ENCODE measurements around the gene TTI1.

Gene TTI1

GRCh38 chr20:38055848-38056247 is 22.6 kb upstream of the TTI1 start:
- no peak overlapping the region for H3K9ac ChIP-seq
- peaks cover 3% of the 10 kb centered on the region for H3K4me1 ChIP-seq
- H3K36me3 ChIP-seq (ENCODE audit: control insufficient read depth, insufficient read depth, low read length) = no peaks in the 10 kb centered on the region

GRCh38 chr20:38055294-38055693 is 22.0 kb upstream of the TTI1 start:
- no peak overlapping the region for H2AFZ ChIP-seq

More at GRCh38 chr20:38055848-38056247, 22.6 kb upstream of the TTI1 start:
- no peak overlapping the region for H3K27ac ChIP-seq
- H3K9me3 ChIP-seq (ENCODE audit: control insufficient read depth, low read length) = no peaks in the 10 kb centered on the region
- no peak for TF ChIP-seq CTCF (IDR thresholded peaks at IDR 0.05)
- H3K4me2 ChIP-seq (ENCODE audit: low read length) = no peak overlapping the region
- no peak overlapping the region for H2AFZ ChIP-seq
- no peak overlapping the region for H3K4me3 ChIP-seq (ENCODE audit: low read depth, low read length)
- peaks cover 12% of the 10 kb centered on the region for H3K79me2 ChIP-seq
- H3K27me3 ChIP-seq (ENCODE audit: control insufficient read depth, insufficient read depth, low read length) = no peaks in the 10 kb centered on the region

GRCh38 chr20:38054647-38055046 is 21.4 kb upstream of the TTI1 start:
- Histone ChIP-seq H3K4me2 (ENCODE audit: low read length) (no peak overlapping the region), H3K36me3 (ENCODE audit: control insufficient read depth, insufficient read depth, low read length) (no peaks in the 10 kb centered on the region)

More at GRCh38 chr20:38055294-38055693, 22.0 kb upstream of the TTI1 start:
- H3K27me3 ChIP-seq (ENCODE audit: control insufficient read depth, insufficient read depth, low read length) = no peaks in the 10 kb centered on the region
- H3K27ac ChIP-seq = no peak overlapping the region
- H3K36me3 ChIP-seq (ENCODE audit: control insufficient read depth, insufficient read depth, low read length) = no peaks in the 10 kb centered on the region
- no peak overlapping the region for H3K4me2 ChIP-seq (ENCODE audit: low read length)
- H3K79me2 ChIP-seq = peaks cover 12% of the 10 kb centered on the region
- H3K4me1 ChIP-seq = peaks cover 3% of the 10 kb centered on the region
- no peaks in the 10 kb centered on the region for H3K9me3 ChIP-seq (ENCODE audit: control insufficient read depth, low read length)
- H3K9ac ChIP-seq = no peak overlapping the region
- no peak for TF ChIP-seq CTCF (IDR thresholded peaks at IDR 0.05)
- H3K4me3 ChIP-seq (ENCODE audit: low read depth, low read length) = no peak overlapping the region

DNA sequence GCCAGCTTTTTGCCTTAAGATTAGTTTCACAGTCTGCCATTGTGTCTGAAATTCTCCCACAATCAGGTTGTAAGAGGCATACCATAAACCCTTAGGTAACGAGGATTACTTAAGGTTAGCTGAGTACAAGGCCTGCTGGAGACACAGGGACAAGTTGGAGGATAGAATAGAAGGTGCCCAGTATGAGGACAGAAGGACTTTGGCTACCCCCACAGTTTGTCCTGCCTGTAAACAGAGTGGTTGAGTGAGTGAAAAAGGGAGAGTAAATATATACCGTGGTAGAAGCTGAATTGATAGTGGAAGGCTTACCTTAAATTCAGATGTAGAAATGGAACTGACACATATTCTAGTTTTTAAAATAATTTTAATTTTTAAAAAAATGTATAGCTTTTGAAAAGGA is 19.6 kb upstream of the TTI1 start:
- no peak overlapping the region for H2AFZ ChIP-seq
- H3K79me2 ChIP-seq = peaks cover 15% of the 10 kb centered on the region
- no peaks in the 10 kb centered on the region for H3K27me3 ChIP-seq (ENCODE audit: control insufficient read depth, insufficient read depth, low read length)
- no peak for TF ChIP-seq CTCF (IDR thresholded peaks at IDR 0.05)
- no peak overlapping the region for H3K27ac ChIP-seq
- no peak overlapping the region for H3K4me2 ChIP-seq (ENCODE audit: low read length)
- H3K36me3 ChIP-seq (ENCODE audit: control insufficient read depth, insufficient read depth, low read length) = no peaks in the 10 kb centered on the region
- no peaks in the 10 kb centered on the region for H3K9me3 ChIP-seq (ENCODE audit: control insufficient read depth, low read length)
- peaks cover 3% of the 10 kb centered on the region for H3K4me1 ChIP-seq
- no peak overlapping the region for H3K9ac ChIP-seq
- no peak overlapping the region for H3K4me3 ChIP-seq (ENCODE audit: low read depth, low read length)

More at GRCh38 chr20:38054647-38055046, 21.4 kb upstream of the TTI1 start:
- Histone ChIP-seq H3K4me1 (peaks cover 3% of the 10 kb centered on the region), H3K79me2 (peaks cover 18% of the 10 kb centered on the region), H3K9ac (no peak overlapping the region), H3K4me3 (ENCODE audit: low read depth, low read length) (no peak overlapping the region), H3K27me3 (ENCODE audit: control insufficient read depth, insufficient read depth, low read length) (no peaks in the 10 kb centered on the region), H3K27ac (no peak overlapping the region), H2AFZ (no peak overlapping the region), H3K9me3 (ENCODE audit: control insufficient read depth, low read length) (no peaks in the 10 kb centered on the region)
- TF ChIP-seq CTCF (IDR thresholded peaks at IDR 0.05) = no peak

GRCh38 chr20:38050686-38051085 is 17.4 kb upstream of the TTI1 start:
- no peaks in the 10 kb centered on the region for H3K27me3 ChIP-seq (ENCODE audit: control insufficient read depth, insufficient read depth, low read length)
- H3K4me3 ChIP-seq (ENCODE audit: low read depth, low read length) = no peak overlapping the region
- H3K4me1 ChIP-seq = peaks cover 3% of the 10 kb centered on the region
- H3K79me2 ChIP-seq = peaks cover 16% of the 10 kb centered on the region
- no peak overlapping the region for H3K9ac ChIP-seq
- H3K36me3 ChIP-seq (ENCODE audit: control insufficient read depth, insufficient read depth, low read length) = no peaks in the 10 kb centered on the region
- TF ChIP-seq CTCF (IDR thresholded peaks at IDR 0.05) = no peak
- H3K27ac ChIP-seq = no peak overlapping the region
- H3K4me2 ChIP-seq (ENCODE audit: low read length) = no peak overlapping the region
- no peak overlapping the region for H2AFZ ChIP-seq
- no peaks in the 10 kb centered on the region for H3K9me3 ChIP-seq (ENCODE audit: control insufficient read depth, low read length)

All from parathyroid adenoma (tissue), 2 donors.